ENCODE measurements around the gene ATP5PD.

Gene ATP5PD

DNA sequence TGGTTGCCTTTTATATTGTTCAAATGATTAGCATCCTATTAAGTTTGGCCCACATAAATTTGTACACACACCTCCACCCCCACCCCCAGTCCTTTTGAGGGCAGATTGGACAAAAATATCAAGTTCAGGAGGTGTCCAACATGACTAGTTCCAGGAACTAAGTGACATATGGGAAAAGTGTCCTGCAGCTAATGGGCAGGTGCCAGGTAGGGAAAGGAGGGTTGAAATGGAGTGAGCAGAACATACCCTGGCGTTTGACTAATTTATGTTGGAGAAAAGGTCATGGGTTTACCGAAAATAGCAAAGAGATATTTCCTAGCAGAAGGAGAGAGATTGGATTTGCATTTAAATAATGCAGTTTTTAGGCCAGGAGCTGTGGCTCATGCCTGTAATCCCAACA, 5.2 kb upstream of the ATP5PD start:
- H3K79me2 ChIP-seq (ENCODE audit: low read length): peaks cover 9% of the 10 kb centered on the region
- no peak overlapping the region for H3K4me2 ChIP-seq (ENCODE audit: low read length)
- no peaks in the 10 kb centered on the region for H3K27me3 ChIP-seq (ENCODE audit: low read depth, low read length)
- peaks cover 15% of the 10 kb centered on the region for H3K4me1 ChIP-seq (ENCODE audit: low read length)
- H3K9me3 ChIP-seq (ENCODE audit: insufficient read depth, low read length): no peaks in the 10 kb centered on the region
- no peak overlapping the region for H3K27ac ChIP-seq (ENCODE audit: low read length)
- H3K36me3 ChIP-seq (replicated peaks; ENCODE audit: low read depth, low read length): peaks cover 17% of the 10 kb centered on the region
- TF ChIP-seq EZH2phosphoT487 (IDR thresholded peaks at IDR 0.05; ENCODE audit: low read depth): no peak
- TF ChIP-seq, protein P1, sequence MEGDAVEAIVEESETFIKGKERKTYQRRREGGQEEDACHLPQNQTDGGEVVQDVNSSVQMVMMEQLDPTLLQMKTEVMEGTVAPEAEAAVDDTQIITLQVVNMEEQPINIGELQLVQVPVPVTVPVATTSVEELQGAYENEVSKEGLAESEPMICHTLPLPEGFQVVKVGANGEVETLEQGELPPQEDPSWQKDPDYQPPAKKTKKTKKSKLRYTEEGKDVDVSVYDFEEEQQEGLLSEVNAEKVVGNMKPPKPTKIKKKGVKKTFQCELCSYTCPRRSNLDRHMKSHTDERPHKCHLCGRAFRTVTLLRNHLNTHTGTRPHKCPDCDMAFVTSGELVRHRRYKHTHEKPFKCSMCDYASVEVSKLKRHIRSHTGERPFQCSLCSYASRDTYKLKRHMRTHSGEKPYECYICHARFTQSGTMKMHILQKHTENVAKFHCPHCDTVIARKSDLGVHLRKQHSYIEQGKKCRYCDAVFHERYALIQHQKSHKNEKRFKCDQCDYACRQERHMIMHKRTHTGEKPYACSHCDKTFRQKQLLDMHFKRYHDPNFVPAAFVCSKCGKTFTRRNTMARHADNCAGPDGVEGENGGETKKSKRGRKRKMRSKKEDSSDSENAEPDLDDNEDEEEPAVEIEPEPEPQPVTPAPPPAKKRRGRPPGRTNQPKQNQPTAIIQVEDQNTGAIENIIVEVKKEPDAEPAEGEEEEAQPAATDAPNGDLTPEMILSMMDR (IDR thresholded peaks at IDR 0.05; ENCODE audit: low read depth, low read length): no peak
- no peak overlapping the region for H3K4me3 ChIP-seq (ENCODE audit: low read length)
- H4K20me1 ChIP-seq (ENCODE audit: insufficient read depth, low read length): no peaks in the 10 kb centered on the region
- H2AFZ ChIP-seq (ENCODE audit: low read depth, low read length): no peak overlapping the region
- no peak overlapping the region for H3K9ac ChIP-seq (ENCODE audit: low read length)

DNA sequence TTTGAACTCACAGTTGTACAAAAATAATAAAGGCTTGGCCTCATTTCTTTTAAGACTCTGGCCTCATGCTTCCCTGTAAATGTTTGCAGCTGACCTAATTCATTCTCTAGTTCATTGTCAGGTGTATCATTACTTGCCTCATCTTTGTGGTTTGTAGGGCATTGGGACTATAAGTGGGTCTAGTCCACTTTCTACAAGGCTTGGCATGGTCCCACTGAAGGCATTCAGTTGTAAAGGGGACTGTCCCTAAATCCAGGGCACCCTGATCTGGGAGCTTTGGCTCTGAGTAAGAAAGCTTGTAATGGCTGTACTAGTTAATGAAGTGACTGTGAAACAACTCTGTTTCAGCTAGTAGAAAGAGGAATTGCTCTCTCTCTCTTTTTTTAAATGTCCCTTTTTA, 2.9 kb upstream of the ATP5PD start:
- Histone ChIP-seq H3K27me3 (ENCODE audit: low read depth, low read length) (no peaks in the 10 kb centered on the region), H3K4me3 (ENCODE audit: low read length) (no peak overlapping the region), H3K79me2 (ENCODE audit: low read length) (peaks cover 17% of the 10 kb centered on the region), H3K9ac (ENCODE audit: low read length) (no peak overlapping the region), H3K4me1 (ENCODE audit: low read length) (peaks cover 19% of the 10 kb centered on the region), H3K36me3 (replicated peaks; ENCODE audit: low read depth, low read length) (peaks cover 17% of the 10 kb centered on the region), H3K4me2 (ENCODE audit: low read length) (no peak overlapping the region), H3K27ac (ENCODE audit: low read length) (no peak overlapping the region), H3K9me3 (ENCODE audit: insufficient read depth, low read length) (no peaks in the 10 kb centered on the region), H2AFZ (ENCODE audit: low read depth, low read length) (no peak overlapping the region), H4K20me1 (ENCODE audit: insufficient read depth, low read length) (no peaks in the 10 kb centered on the region)
- TF ChIP-seq, protein P1 (IDR thresholded peaks at IDR 0.05; ENCODE audit: low read depth, low read length): no peak
- TF ChIP-seq EZH2phosphoT487 (IDR thresholded peaks at IDR 0.05; ENCODE audit: low read depth): no peak

DNA sequence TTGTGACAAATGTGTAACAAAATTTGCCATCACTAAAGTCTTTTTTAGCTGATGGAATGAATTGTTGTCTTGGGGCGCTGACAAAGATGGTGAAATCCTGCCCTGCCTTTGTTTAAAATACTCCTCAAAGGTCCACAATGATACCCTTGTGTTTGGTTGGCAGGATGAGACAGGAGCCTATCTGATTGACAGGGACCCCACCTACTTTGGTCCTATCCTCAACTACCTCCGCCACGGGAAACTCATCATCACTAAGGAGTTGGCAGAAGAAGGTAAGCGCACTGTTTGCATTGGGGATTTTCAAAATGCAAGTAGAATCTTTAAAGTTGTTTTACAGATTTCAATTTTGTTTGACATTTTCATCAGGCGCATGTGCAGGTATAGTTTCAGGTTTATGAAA, 2.3 kb upstream of the ATP5PD start:
- Histone ChIP-seq H3K4me1 (ENCODE audit: low read length) (peaks cover 19% of the 10 kb centered on the region), H3K27ac (ENCODE audit: low read length) (no peak overlapping the region), H3K4me3 (ENCODE audit: low read length) (no peak overlapping the region), H3K27me3 (ENCODE audit: low read depth, low read length) (no peaks in the 10 kb centered on the region), H3K9me3 (ENCODE audit: insufficient read depth, low read length) (no peaks in the 10 kb centered on the region), H4K20me1 (ENCODE audit: insufficient read depth, low read length) (no peaks in the 10 kb centered on the region), H2AFZ (ENCODE audit: low read depth, low read length) (no peak overlapping the region), H3K9ac (ENCODE audit: low read length) (no peak overlapping the region), H3K36me3 (replicated peaks; ENCODE audit: low read depth, low read length) (peaks cover 13% of the 10 kb centered on the region), H3K79me2 (ENCODE audit: low read length) (peaks cover 17% of the 10 kb centered on the region), H3K4me2 (ENCODE audit: low read length) (no peak overlapping the region)
- TF ChIP-seq, protein P1 (IDR thresholded peaks at IDR 0.05; ENCODE audit: low read depth, low read length): no peak
- no peak for TF ChIP-seq EZH2phosphoT487 (IDR thresholded peaks at IDR 0.05; ENCODE audit: low read depth)

DNA sequence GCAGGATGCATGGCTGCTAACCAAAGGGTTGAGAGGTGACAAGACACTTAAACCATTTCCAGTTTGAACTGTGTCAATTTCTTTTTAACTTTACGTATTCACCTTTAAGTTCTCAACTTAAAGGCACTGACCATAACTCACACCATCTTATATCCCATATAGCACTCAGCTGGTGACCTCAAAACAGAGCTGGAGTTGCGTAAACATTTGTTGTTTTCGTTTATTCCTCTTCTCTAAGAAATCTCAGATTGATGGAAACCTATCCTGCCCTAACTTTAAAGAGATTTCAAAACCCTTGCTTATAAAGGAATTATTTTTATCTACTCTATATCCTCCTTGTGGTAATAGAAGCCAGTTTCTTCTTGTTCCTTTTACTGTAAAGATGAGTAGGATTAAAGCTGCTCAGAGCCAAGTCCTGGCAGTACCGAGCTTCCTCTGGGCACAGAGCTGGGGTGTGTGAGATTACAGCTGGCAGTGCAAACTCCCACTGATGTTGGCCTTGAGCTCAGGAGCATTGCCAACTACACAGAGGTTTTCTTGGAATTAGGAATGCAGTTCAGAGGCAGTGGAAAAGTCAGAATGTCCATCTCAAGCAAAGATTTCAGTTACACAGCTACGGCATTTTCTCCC, 1.6 kb upstream of the ATP5PD start:
- Histone ChIP-seq H4K20me1 (ENCODE audit: insufficient read depth, low read length) (no peaks in the 10 kb centered on the region), H3K27ac (ENCODE audit: low read length) (no peak overlapping the region), H3K4me3 (ENCODE audit: low read length) (peak overlapping the region; percentile 90), H3K27me3 (ENCODE audit: low read depth, low read length) (no peaks in the 10 kb centered on the region), H3K36me3 (replicated peaks; ENCODE audit: low read depth, low read length) (peaks cover 11% of the 10 kb centered on the region), H3K9me3 (ENCODE audit: insufficient read depth, low read length) (no peaks in the 10 kb centered on the region), H3K9ac (ENCODE audit: low read length) (peak overlapping the region; percentile 78), H3K79me2 (ENCODE audit: low read length) (peaks cover 17% of the 10 kb centered on the region), H3K4me2 (ENCODE audit: low read length) (peak overlapping the region; percentile 99), H2AFZ (ENCODE audit: low read depth, low read length) (no peak overlapping the region), H3K4me1 (ENCODE audit: low read length) (peaks cover 19% of the 10 kb centered on the region)
- TF ChIP-seq, protein P1 (IDR thresholded peaks at IDR 0.05; ENCODE audit: low read depth, low read length): no peak
- no peak for TF ChIP-seq EZH2phosphoT487 (IDR thresholded peaks at IDR 0.05; ENCODE audit: low read depth)

Measured in OCI-LY3 (cell line).